Activated T-cell treated with anti-CD3 and anti-CD28 coated beads for 1 hour (primary cell): ENCODE measurements around the gene RPL28.

Source experiments
- DNase-seq: peaks from one replicate; pipeline ENCODE4 v3.0.0-alpha.2; 2020; ENCODE audit warnings: low read depth

RPL28 gene

GRCh38 chr19:55373993-55374757 lies 11.6 kb upstream of the RPL28 start:
- DNase-seq, result no peak

- DNase-seq, result no peak
Observed at GRCh38 chr19:55376241-55376933, 9.3 kb upstream of the RPL28 start, which contains the start of gene TMEM190. Gene TMEM190 (plus strand): TSS chr19:55376826. CDS start chr19:55376854, 28 bp downstream.

- no peak for DNase-seq
Observed at GRCh38 chr19:55377356-55378131, 8.2 kb upstream of the RPL28 start.

GRCh38 chr19:55379174-55379573 lies 6.6 kb upstream of the RPL28 start:
- DNase-seq, result no peak

- no peak for DNase-seq
Observed at GRCh38 chr19:55382013-55382412, 3.7 kb upstream of the RPL28 start.

- DNase-seq, result no peak
Observed at GRCh38 chr19:55382522-55383054, 3.1 kb upstream of the RPL28 start.

GRCh38 chr19:55383279-55384130 lies 2.2 kb upstream of the RPL28 start:
- DNase-seq, result peak; percentile 18

GRCh38 chr19:55384131-55384919 lies 1.4 kb upstream of the RPL28 start, which contains the start of gene TMEM238:
Gene TMEM238 (minus strand): TSS chr19:55384292. CDS start chr19:55384259, 33 bp downstream.
- DNase-seq, result peak; percentile 18

GRCh38 chr19:55384920-55385723 lies 610 bp upstream of the RPL28 start:
- DNase-seq, result peak; percentile 93

GRCh38 chr19:55386493-55386971 lies 800 bp downstream of the RPL28 start:
- no peak for DNase-seq

- DNase-seq, result no peak
Observed at GRCh38 chr19:55387736-55388497, 2.2 kb downstream of the RPL28 start.

- no peak for DNase-seq
Observed at GRCh38 chr19:55389386-55390317, 3.9 kb downstream of the RPL28 start.

- DNase-seq, result no peak
Observed at GRCh38 chr19:55390461-55390880, 4.7 kb downstream of the RPL28 start.

- no peak for DNase-seq
Observed at GRCh38 chr19:55391191-55391670, 5.5 kb downstream of the RPL28 start.

- no peak for DNase-seq
Observed at GRCh38 chr19:55391702-55392615, 6.2 kb downstream of the RPL28 start.
